ENCODE data around the gene MND1.
"Not testable (repeated sequence)": the region's sequence is repeated elsewhere in the genome, so short reads cannot be mapped to it uniquely, and the experiment has no call there.

MND1 gene

DNA sequence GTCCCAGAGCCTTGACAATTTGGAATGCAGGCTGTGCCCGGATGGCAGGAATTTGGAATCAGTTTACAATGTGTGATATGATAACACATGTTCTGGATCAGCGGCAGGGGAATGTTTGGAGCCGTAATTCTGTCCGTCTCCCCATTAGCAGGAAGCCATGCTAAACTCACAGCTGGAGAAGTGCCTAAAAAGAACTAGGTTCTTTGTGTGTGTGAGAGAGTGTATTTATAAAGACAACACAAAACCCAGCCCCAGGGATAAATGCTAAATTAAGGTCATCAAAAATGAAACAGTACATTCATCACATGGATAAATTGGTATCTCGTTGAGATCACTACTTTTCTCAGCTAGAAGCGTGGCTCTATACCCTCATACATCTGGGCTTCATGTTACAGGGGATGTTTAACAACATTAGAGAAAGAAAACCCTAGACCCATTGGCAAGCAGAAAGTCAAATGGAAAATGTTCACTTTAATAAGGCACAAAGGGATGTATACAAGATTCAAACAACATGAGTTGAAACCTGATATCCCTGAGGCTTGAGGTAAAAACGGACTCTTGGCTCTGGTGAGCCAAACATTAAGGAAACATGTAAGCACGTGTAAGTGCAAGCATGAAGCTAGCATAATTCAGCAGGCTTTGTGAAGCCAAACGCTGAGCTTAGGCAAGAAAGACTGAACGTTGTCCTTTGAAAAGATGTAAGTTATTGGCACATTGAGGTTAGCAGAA is 103.7 kb downstream of the MND1 start:
- Histone ChIP-seq H3K4me2 (ENCODE audit: low read length) (no peak overlapping the region), H3K4me3 (ENCODE audit: low read depth, low read length, poor library complexity, severe bottlenecking) (no peak overlapping the region), H3K4me1 (ENCODE audit: insufficient read depth, low read length, severe bottlenecking) (peaks cover 32% of the 10 kb centered on the region), H3K27me3 (ENCODE audit: insufficient read depth, low read length) (no peaks in the 10 kb centered on the region), H3F3A (ENCODE audit: insufficient read depth, low read length) (no peaks in the 10 kb centered on the region), H3K36me3 (ENCODE audit: insufficient read depth, low read length) (no peaks in the 10 kb centered on the region), H4K20me1 (ENCODE audit: insufficient read depth, low read length) (no peaks in the 10 kb centered on the region), H3K79me2 (ENCODE audit: insufficient read depth, low read length) (no peaks in the 10 kb centered on the region), H3K9ac (ENCODE audit: low read length) (no peak overlapping the region), H3K27ac (ENCODE audit: low read depth, low read length, poor library complexity, severe bottlenecking) (no peak overlapping the region), H3K9me2 (ENCODE audit: low read depth, low read length) (no peaks in the 10 kb centered on the region), H3K9me3 (ENCODE audit: low read length) (no peaks in the 10 kb centered on the region), H2AFZ (ENCODE audit: low read length) (no peak overlapping the region; the same call in 1 of the 2 replicates)
- no peak for TF ChIP-seq EZH2 (IDR thresholded peaks at IDR 0.05; ENCODE audit: borderline replicate concordance, low read length)
- TF ChIP-seq, protein P1, sequence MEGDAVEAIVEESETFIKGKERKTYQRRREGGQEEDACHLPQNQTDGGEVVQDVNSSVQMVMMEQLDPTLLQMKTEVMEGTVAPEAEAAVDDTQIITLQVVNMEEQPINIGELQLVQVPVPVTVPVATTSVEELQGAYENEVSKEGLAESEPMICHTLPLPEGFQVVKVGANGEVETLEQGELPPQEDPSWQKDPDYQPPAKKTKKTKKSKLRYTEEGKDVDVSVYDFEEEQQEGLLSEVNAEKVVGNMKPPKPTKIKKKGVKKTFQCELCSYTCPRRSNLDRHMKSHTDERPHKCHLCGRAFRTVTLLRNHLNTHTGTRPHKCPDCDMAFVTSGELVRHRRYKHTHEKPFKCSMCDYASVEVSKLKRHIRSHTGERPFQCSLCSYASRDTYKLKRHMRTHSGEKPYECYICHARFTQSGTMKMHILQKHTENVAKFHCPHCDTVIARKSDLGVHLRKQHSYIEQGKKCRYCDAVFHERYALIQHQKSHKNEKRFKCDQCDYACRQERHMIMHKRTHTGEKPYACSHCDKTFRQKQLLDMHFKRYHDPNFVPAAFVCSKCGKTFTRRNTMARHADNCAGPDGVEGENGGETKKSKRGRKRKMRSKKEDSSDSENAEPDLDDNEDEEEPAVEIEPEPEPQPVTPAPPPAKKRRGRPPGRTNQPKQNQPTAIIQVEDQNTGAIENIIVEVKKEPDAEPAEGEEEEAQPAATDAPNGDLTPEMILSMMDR (IDR thresholded peaks at IDR 0.05; ENCODE audit: low read length) = no peak

DNA sequence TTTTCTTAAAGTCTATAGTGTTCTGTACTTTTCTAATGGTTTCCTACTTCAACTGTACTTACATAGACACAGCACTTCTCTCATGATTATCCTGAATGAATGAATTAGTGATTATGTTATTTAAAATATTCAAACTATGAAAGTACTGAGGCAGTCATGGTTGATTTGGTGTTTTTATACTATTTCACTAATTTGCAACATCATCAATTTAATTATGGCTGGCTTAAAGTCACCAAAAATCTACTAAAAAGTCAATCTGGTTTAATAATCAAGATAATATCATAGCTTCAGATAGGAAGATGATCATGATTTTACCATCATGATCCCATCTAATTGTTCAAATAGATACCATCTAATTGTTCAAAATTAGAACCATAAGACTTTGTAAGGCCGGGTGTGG is 104.8 kb downstream of the MND1 start:
- no peaks in the 10 kb centered on the region for H3F3A ChIP-seq (ENCODE audit: insufficient read depth, low read length)
- no peaks in the 10 kb centered on the region for H3K36me3 ChIP-seq (ENCODE audit: insufficient read depth, low read length)
- H3K9me3 ChIP-seq (ENCODE audit: low read length) = no peaks in the 10 kb centered on the region
- no peaks in the 10 kb centered on the region for H3K9me2 ChIP-seq (ENCODE audit: low read depth, low read length)
- H3K79me2 ChIP-seq (ENCODE audit: insufficient read depth, low read length) = no peaks in the 10 kb centered on the region
- H3K4me3 ChIP-seq (ENCODE audit: low read depth, low read length, poor library complexity, severe bottlenecking) = no peak overlapping the region
- TF ChIP-seq, protein P1 (IDR thresholded peaks at IDR 0.05; ENCODE audit: low read length) = no peak
- TF ChIP-seq EZH2 (IDR thresholded peaks at IDR 0.05; ENCODE audit: borderline replicate concordance, low read length) = no peak
- no peaks in the 10 kb centered on the region for H3K27me3 ChIP-seq (ENCODE audit: insufficient read depth, low read length)
- no peak overlapping the region for H2AFZ ChIP-seq (ENCODE audit: low read length)
- H3K4me1 ChIP-seq (ENCODE audit: insufficient read depth, low read length, severe bottlenecking) = peaks cover 26% of the 10 kb centered on the region
- no peak overlapping the region for H3K9ac ChIP-seq (ENCODE audit: low read length)
- H3K27ac ChIP-seq (ENCODE audit: low read depth, low read length, poor library complexity, severe bottlenecking) = no peak overlapping the region
- H4K20me1 ChIP-seq (ENCODE audit: insufficient read depth, low read length) = no peaks in the 10 kb centered on the region
- H3K4me2 ChIP-seq (ENCODE audit: low read length) = no peak overlapping the region

DNA sequence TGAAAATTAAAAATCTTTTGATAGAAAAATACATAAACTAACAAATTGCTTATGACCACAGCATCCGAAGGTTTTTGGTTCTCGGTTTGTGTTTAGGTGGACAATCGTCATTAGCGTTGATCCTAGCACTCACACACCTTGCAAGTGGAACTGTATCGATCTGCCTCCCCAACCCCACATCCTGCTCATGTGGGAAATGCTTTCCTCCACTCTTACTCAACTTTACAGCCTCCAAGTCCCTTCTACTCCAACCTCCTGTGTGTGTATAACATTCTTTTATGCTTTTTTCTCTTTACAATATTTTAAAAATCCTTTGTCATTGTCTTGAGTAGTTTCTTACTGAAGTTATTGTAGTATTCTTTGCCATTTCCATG is 106.0 kb downstream of the MND1 start:
- H2AFZ ChIP-seq (ENCODE audit: low read length) = no peak overlapping the region

DNA sequence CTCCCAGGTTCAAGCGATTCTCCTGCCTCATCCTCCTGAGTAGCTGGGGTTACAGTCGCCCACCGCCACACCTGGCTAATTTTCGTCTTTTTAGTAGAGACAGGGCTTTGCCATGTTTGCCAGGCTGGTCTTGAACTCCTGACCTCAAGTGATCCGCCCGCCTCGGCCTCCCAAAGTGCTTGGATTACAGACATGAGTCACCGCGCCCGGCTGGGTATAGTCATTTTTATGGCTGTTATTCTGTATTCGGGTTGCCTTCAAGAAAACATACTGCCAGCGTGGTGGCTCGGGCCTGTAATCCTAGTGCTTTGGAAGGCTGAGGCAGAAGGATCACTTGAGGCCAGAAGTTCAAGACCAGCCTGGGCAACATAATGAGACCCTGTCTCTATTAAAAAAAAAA is 106.7 kb downstream of the MND1 start:
- H3F3A ChIP-seq (ENCODE audit: insufficient read depth, low read length); H3K9ac ChIP-seq (ENCODE audit: low read length); H3K27ac ChIP-seq (ENCODE audit: low read depth, low read length, poor library complexity, severe bottlenecking); H3K4me3 ChIP-seq (ENCODE audit: low read depth, low read length, poor library complexity, severe bottlenecking); H3K9me3 ChIP-seq (ENCODE audit: low read length); H2AFZ ChIP-seq (ENCODE audit: low read length); H3K9me2 ChIP-seq (ENCODE audit: low read depth, low read length); H4K20me1 ChIP-seq (ENCODE audit: insufficient read depth, low read length); H3K4me2 ChIP-seq (ENCODE audit: low read length); H3K79me2 ChIP-seq (ENCODE audit: insufficient read depth, low read length); H3K27me3 ChIP-seq (ENCODE audit: insufficient read depth, low read length); H3K36me3 ChIP-seq (ENCODE audit: insufficient read depth, low read length): not testable (repeated sequence)
- peaks cover 31% of the 10 kb centered on the region for H3K4me1 ChIP-seq (ENCODE audit: insufficient read depth, low read length, severe bottlenecking)

More for the DNA sequence above, 106.0 kb downstream of the MND1 start:
- Histone ChIP-seq H3F3A (ENCODE audit: insufficient read depth, low read length) (no peaks in the 10 kb centered on the region), H3K9me2 (ENCODE audit: low read depth, low read length) (no peaks in the 10 kb centered on the region), H3K4me1 (ENCODE audit: insufficient read depth, low read length, severe bottlenecking) (peaks cover 31% of the 10 kb centered on the region), H3K27me3 (ENCODE audit: insufficient read depth, low read length) (no peaks in the 10 kb centered on the region), H3K27ac (ENCODE audit: low read depth, low read length, poor library complexity, severe bottlenecking) (peak overlapping the region; percentile 36), H3K4me2 (ENCODE audit: low read length) (peak overlapping the region; percentile 20; the same call in 1 of the 2 replicates), H3K9me3 (ENCODE audit: low read length) (no peaks in the 10 kb centered on the region), H3K9ac (ENCODE audit: low read length) (no peak overlapping the region), H3K4me3 (ENCODE audit: low read depth, low read length, poor library complexity, severe bottlenecking) (no peak overlapping the region), H3K79me2 (ENCODE audit: insufficient read depth, low read length) (no peaks in the 10 kb centered on the region), H3K36me3 (ENCODE audit: insufficient read depth, low read length) (no peaks in the 10 kb centered on the region), H4K20me1 (ENCODE audit: insufficient read depth, low read length) (no peaks in the 10 kb centered on the region)
- TF ChIP-seq, protein P1 (IDR thresholded peaks at IDR 0.05; ENCODE audit: low read length) = no peak
- TF ChIP-seq EZH2 (IDR thresholded peaks at IDR 0.05; ENCODE audit: borderline replicate concordance, low read length) = no peak
